Tibial nerve (tissue), 4 donors: ENCODE data around the gene TRIM68. TPM values are rescaled to one million over a fixed set of nuclear protein-coding genes. Genes with fewer than 3 reads are reported as not detected.
A peak's percentile ranks its signal among the peaks of the same experiment; 100 is the strongest.

Experiments
- DNase-seq, 2 donors: peaks; one replicate each; pipeline ENCODE4 v3.0.0-alpha.2; 2019; ENCODE audit warnings: low spot score in 2 of 2
- H3K27ac ChIP-seq, 4 donors: fragments of 200-600 bp; sonication (generic) in 3 of 4; one replicate each; pipeline ENCODE4 v1.5.1; 2017 to 2019; ENCODE audit warnings: mild to moderate bottlenecking in 1 of 4
- H3K27me3 ChIP-seq, 2 donors: fragments of 200-600 bp; sonication (generic) in 1 of 2; one replicate each; pipeline versions ENCODE4 v1.5.1 to v1.6.0; 2017 to 2019
- H3K36me3 ChIP-seq, 3 donors: fragments of 200-600 bp; sonication (generic); one replicate each; pipeline ENCODE4 v1.5.1; 2018 to 2019
- H3K4me1 ChIP-seq, 4 donors: fragments of 200-600 bp; sonication (generic) in 3 of 4; one replicate each; pipeline ENCODE4 v1.5.1; 2017 to 2019
- H3K4me3 ChIP-seq, 4 donors: fragments of 200-600 bp; sonication (generic) in 3 of 4; one replicate each; pipeline ENCODE4 v1.5.1; 2017 to 2019; ENCODE audit warnings: mild to moderate bottlenecking in 1 of 4, moderate library complexity in 1 of 4
- H3K9me3 ChIP-seq, 4 donors: fragments of 200-600 bp; sonication (generic) in 3 of 4; one replicate each; pipeline ENCODE4 v1.5.1; 2017 to 2019
- EP300 ChIP-seq, 2 donors: sonication (generic); formaldehyde crosslinking; IDR thresholded peaks; one replicate each; pipeline ENCODE4 v1.6.1; 2017; ENCODE audit warnings: antibody characterized with exemption in 2 of 2, mild to moderate bottlenecking in 1 of 2
- POLR2A ChIP-seq, 2 donors: fragments of 450-650 bp; IDR thresholded peaks; one replicate each; pipeline ENCODE4 v1.6.1; 2017; ENCODE audit warnings: antibody characterized with exemption in 2 of 2, mild to moderate bottlenecking in 2 of 2, moderate library complexity in 2 of 2
- WGBS, 2 donors: methylation state at CpG; one replicate each; pipeline ENCODE4 v1.1.5; 2018; 5-methylcytosine and 5-hydroxymethylcytosine counted together
- total RNA-seq, 4 donors: library from RNA; depleted of rRNA; stranded (reverse); fragments of >200 nt; gene quantifications; one replicate each; pipeline ENCODE4 v1.1.0, GENCODE V29; 2016
- TF ChIP-seq, protein P1 (sequence below), 5 experiments: fragments of 200-600 bp in 3 of 5; fragments of 450-650 bp in 2 of 5; sonication (generic) in 3 of 5; IDR thresholded peaks; one replicate each; pipeline ENCODE4 v1.5.1; 2016 to 2019; ENCODE audit warnings: antibody characterized with exemption in 5 of 5, mild to moderate bottlenecking in 3 of 5, moderate library complexity in 2 of 5

Gene TRIM68
- total RNA-seq, 4 donors from 2014 or later = 8.1 to 14.2 (median 11.8) TPM

DNA sequence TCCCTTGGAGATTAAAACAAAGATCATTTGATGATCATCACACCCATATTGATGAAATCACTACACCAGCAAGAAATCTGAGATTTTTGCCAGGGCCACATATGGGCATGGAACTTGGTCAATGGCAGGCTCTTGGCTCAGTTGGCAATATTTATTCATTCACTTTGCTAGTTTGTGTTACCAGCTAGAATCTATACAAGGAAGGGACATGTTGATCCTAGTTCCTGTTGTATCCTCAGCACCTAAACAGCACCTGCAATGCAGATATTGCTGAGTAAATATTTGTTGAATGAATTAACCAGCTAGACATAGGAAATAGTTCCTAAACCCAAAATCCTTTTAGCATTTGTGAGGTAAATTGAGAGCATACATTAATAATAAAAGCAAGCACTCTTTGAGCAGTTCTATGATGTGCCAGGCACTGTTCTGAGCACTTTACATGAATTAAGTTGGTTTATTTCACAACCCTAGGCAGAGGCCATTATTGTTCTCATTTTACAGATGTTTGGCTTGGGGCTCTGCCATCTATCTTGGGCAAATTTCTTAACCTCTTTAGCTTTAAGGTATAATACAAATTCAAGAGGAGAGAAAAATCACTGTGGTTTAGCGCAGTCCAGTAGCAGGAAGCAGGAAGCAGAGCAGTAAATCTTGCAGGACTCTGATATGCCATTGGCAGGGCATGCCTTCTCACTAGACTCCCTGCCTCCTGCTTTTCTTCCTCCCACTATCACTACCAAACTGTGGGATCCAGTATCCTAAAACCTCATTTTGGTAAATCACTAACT, 1.6 kb downstream of the TRIM68 start:
- Histone ChIP-seq H3K36me3 (peaks cover 2 to 38% (median 6%) of the 10 kb centered on the region in 3 donors), H3K4me3 (peak overlapping the region in 2 of 4 donors; percentile 65 to 78), H3K27me3 (no peaks in the 10 kb centered on the region), H3K27ac (peak overlapping the region in 2 of 4 donors; percentile 13 to 87), H3K4me1 (peaks cover 0 to 27% (median 11%) of the 10 kb centered on the region in 4 donors), H3K9me3 (no peaks in the 10 kb centered on the region)
- DNase-seq = no peak
- 58 to 70% methylated on average over 1 of the region's 1 CpG for WGBS, 2 donors
- TF ChIP-seq, protein P1, sequence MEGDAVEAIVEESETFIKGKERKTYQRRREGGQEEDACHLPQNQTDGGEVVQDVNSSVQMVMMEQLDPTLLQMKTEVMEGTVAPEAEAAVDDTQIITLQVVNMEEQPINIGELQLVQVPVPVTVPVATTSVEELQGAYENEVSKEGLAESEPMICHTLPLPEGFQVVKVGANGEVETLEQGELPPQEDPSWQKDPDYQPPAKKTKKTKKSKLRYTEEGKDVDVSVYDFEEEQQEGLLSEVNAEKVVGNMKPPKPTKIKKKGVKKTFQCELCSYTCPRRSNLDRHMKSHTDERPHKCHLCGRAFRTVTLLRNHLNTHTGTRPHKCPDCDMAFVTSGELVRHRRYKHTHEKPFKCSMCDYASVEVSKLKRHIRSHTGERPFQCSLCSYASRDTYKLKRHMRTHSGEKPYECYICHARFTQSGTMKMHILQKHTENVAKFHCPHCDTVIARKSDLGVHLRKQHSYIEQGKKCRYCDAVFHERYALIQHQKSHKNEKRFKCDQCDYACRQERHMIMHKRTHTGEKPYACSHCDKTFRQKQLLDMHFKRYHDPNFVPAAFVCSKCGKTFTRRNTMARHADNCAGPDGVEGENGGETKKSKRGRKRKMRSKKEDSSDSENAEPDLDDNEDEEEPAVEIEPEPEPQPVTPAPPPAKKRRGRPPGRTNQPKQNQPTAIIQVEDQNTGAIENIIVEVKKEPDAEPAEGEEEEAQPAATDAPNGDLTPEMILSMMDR (IDR thresholded peaks at IDR 0.05) = no peak
- TF ChIP-seq POLR2A (IDR thresholded peaks at IDR 0.05) = no peak
- TF ChIP-seq EP300 (IDR thresholded peaks at IDR 0.05) = no peak

GRCh38 chr11:4605057-4605456, 3.0 kb downstream of the TRIM68 start:
- H3K36me3 ChIP-seq = peaks cover 5 to 52% (median 6%) of the 10 kb centered on the region in 3 donors
- H3K4me1 ChIP-seq = peaks cover 0 to 27% (median 11%) of the 10 kb centered on the region in 4 donors
- no peaks in the 10 kb centered on the region for H3K27me3 ChIP-seq
- no peak overlapping the region for H3K4me3 ChIP-seq
- WGBS, 2 donors = 88 to 89% methylated on average over 4 of the region's 4 CpGs
- TF ChIP-seq, protein P1 (IDR thresholded peaks at IDR 0.05) = no peak
- TF ChIP-seq POLR2A (IDR thresholded peaks at IDR 0.05) (no peak), EP300 (IDR thresholded peaks at IDR 0.05) (no peak)
- H3K27ac ChIP-seq = no peak overlapping the region
- no peak for DNase-seq
- H3K9me3 ChIP-seq = no peaks in the 10 kb centered on the region

DNA sequence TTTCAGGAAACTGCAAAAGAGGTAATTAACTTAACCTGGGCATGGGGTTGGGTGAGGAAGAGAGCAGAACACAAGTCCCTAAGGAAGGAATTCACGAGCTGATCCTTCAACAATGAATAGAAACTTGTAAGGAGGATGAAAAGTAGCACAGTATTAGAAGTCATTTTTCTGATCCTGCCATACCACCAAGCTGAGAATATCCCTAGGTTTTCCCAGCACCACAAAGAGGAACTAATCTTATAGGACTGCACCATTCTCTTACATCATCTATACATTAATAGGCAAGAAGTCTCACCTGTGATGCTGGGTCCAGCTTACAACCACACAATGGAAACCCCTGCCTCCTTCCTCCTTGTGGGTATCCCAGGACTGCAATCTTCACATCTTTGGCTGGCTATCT, 14.3 kb downstream of the TRIM68 start, which contains the start of gene OR52I1:
OR52I1 (plus strand) TSS at position 301 of the 400 bp plus-strand sequence; CDS start at position 301, 0 bp downstream.
- H3K4me1 ChIP-seq = no peaks in the 10 kb centered on the region
- no peak for DNase-seq
- WGBS, 2 donors = 76 to 78% methylated on average over 1 of the region's 1 CpG
- no peak within 1 kb of the TSS for H3K27ac ChIP-seq
- H3K9me3 ChIP-seq = no peaks in the 10 kb centered on the region
- no peak for TF ChIP-seq EP300 (IDR thresholded peaks at IDR 0.05)
- TF ChIP-seq, protein P1 (IDR thresholded peaks at IDR 0.05) = no peak
- no peak for TF ChIP-seq POLR2A (IDR thresholded peaks at IDR 0.05)
- H3K4me3 ChIP-seq = no peak within 1 kb of the TSS
- H3K27me3 ChIP-seq = no peaks in the 10 kb centered on the region
- H3K36me3 ChIP-seq = peaks cover 0 to 25% (median 6%) of the 10 kb centered on the region in 3 donors

DNA sequence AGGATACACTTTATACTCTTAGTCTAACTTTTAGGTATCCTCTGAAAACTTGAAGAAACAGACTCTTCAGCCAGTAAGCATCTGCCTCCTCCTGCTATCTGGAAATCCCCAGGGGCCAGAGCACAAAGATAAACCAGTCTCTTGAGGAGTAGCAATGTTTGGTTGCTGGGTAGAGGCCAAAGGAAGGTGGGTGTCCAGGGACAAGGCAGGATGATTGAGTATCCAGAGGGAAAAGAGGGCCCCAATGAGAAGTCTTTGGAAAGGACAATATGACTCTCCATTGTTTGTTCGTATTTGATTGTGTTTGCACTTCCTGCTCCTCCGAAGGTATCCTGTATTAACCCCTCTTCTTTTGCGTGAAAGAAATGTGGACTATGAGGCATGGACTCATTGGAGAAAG, 19.0 kb downstream of the TRIM68 start:
- Histone ChIP-seq H3K27me3 (no peaks in the 10 kb centered on the region), H3K4me3 (no peak overlapping the region), H3K9me3 (no peaks in the 10 kb centered on the region), H3K4me1 (no peaks in the 10 kb centered on the region), H3K27ac (no peak overlapping the region), H3K36me3 (no peaks in the 10 kb centered on the region)
- WGBS, 2 donors = 57 to 61% methylated on average over 3 of the region's 3 CpGs
- TF ChIP-seq EP300 (IDR thresholded peaks at IDR 0.05) (no peak), POLR2A (IDR thresholded peaks at IDR 0.05) (no peak)
- TF ChIP-seq, protein P1 (IDR thresholded peaks at IDR 0.05) = no peak
- no peak for DNase-seq

DNA sequence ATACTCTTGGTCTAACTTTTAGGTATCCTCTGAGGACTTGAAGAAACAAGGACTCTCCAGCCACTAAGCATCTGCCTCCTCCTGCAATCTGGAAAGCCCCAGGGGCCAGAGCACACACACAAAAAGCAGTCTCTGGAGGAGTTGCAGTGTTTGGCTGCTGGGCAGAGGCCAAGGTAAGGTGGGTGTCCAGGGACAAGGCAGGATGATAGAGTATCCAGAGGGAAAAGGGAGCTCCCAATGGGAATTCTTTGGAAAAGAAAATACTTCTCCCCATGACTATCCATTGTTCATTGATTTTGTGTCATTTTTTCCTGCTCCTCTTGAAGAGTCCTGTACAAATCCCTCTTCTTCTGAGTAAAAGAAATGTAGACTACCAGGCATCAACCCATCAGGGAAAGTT, 26.6 kb downstream of the TRIM68 start, which contains the start of gene OR52I2:
OR52I2 (plus strand) TSS at position 301 of the 400 bp plus-strand sequence.
- no peaks in the 10 kb centered on the region for H3K27me3 ChIP-seq
- H3K4me3 ChIP-seq = no peak within 1 kb of the TSS
- no peaks in the 10 kb centered on the region for H3K9me3 ChIP-seq
- H3K36me3 ChIP-seq = no peaks in the 10 kb centered on the region
- no peak within 1 kb of the TSS for H3K27ac ChIP-seq
- TF ChIP-seq EP300 (IDR thresholded peaks at IDR 0.05) = no peak
- TF ChIP-seq POLR2A (IDR thresholded peaks at IDR 0.05) = no peak
- TF ChIP-seq, protein P1 (IDR thresholded peaks at IDR 0.05) = no peak
- H3K4me1 ChIP-seq = no peaks in the 10 kb centered on the region
- DNase-seq = no peak
